Measurements from ENCODE around the gene UBXN7. TPM values are rescaled to one million over a fixed set of nuclear protein-coding genes. Genes with fewer than 3 reads are reported as not detected.

UBXN7 gene
- total and polyA plus RNA-seq, 2 of the 13 experiments (the other 11 are each of a cell fraction or from before 2014, with no cell fraction given) = 12.5 to 15.9 TPM

DNA sequence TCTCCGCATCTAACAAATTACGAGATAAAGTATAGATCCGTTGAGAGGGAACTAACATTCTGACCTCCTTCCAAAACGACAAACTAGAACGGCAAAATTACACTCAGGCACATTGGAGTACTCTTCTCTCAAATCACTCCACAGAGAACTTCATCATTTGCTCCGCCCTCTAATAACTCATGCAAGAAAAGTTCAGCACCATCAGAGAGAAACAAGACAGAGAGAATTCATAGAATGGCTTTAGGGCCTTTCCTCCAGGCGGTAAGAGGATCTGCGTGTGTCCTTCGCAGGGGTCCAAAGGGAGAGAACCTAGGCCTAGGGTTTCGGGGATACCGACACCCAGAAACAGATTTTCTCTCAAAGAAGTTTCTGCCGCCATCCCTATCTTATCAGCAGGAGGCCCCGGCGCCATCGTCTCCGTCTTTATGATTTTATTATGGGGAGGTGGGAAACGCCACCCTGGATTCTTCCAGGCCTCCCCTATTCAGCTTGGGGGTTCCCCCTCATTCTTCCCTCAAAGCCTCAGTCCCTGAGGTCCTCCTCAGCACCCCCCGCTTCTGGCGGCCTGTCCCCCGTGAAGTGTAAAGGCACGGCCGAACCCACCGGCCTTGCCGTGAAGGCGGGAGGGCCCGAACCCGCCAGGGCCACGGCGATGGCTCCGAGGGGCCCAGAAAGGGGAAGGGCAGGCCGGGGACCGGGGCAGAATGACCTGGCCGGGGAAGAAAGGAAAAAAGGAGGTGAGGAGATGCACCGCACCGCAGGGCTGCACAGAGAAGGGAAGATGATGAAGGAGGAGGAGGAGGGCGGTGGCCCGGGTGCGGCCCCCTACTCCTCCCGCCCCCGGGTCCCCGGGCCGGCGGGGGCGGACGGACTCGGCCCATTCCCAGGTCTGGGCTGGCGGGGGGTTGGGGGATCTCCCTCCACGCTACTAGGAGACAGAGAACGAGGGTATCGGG is 768 bp downstream of the UBXN7 start (continued):
- TF ChIP-seq, protein P1, sequence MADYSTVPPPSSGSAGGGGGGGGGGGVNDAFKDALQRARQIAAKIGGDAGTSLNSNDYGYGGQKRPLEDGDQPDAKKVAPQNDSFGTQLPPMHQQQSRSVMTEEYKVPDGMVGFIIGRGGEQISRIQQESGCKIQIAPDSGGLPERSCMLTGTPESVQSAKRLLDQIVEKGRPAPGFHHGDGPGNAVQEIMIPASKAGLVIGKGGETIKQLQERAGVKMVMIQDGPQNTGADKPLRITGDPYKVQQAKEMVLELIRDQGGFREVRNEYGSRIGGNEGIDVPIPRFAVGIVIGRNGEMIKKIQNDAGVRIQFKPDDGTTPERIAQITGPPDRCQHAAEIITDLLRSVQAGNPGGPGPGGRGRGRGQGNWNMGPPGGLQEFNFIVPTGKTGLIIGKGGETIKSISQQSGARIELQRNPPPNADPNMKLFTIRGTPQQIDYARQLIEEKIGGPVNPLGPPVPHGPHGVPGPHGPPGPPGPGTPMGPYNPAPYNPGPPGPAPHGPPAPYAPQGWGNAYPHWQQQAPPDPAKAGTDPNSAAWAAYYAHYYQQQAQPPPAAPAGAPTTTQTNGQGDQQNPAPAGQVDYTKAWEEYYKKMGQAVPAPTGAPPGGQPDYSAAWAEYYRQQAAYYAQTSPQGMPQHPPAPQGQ (CRISPR knock-in tag; IDR thresholded peaks at IDR 0.05; ENCODE audit: borderline replicate concordance) = no peak
- TF ChIP-seq KDM2A (CRISPR knock-in tag; IDR thresholded peaks at IDR 0.05; ENCODE audit: borderline replicate concordance, low read depth) (0 out of 2 replicates have a peak, but pooled peaks have one; percentile 6), ZNF724P (CRISPR knock-in tag; IDR thresholded peaks at IDR 0.05; ENCODE audit: borderline replicate concordance) (0 out of 2 replicates have a peak, but pooled peaks have one; percentile 63), HIVEP1 (CRISPR knock-in tag; IDR thresholded peaks at IDR 0.05) (peak; percentile 56), CC2D1A (CRISPR knock-in tag; IDR thresholded peaks at IDR 0.05) (no peak), SAP130 (CRISPR knock-in tag; IDR thresholded peaks at IDR 0.05; ENCODE audit: low read depth) (0 out of 2 replicates have a peak, but pooled peaks have one; percentile 16), ZNF20 (CRISPR knock-in tag; IDR thresholded peaks at IDR 0.05) (0 out of 2 replicates have a peak, but pooled peaks have one; percentile 28), ZFX (CRISPR knock-in tag; IDR thresholded peaks at IDR 0.05; ENCODE audit: low read depth) (peak; percentile 93), ZNF121 (CRISPR knock-in tag; IDR thresholded peaks at IDR 0.05) (no peak), ZNF878 (CRISPR knock-in tag; IDR thresholded peaks at IDR 0.05) (peak; percentile 30; the same call in 1 of the 2 replicates), ZFY (CRISPR knock-in tag; IDR thresholded peaks at IDR 0.05) (peak; percentile 90), ZNF749 (CRISPR knock-in tag; IDR thresholded peaks at IDR 0.05; ENCODE audit: borderline replicate concordance) (no peak), CCDC6 (CRISPR knock-in tag; IDR thresholded peaks at IDR 0.05) (0 out of 2 replicates have a peak, but pooled peaks have one; percentile 10), MAF1 (CRISPR knock-in tag; IDR thresholded peaks at IDR 0.05; ENCODE audit: borderline replicate concordance) (no peak), TMF1 (CRISPR knock-in tag; IDR thresholded peaks at IDR 0.05; ENCODE audit: low read depth) (peak; percentile 89; the same call in 1 of the 2 replicates), ZSCAN12 (CRISPR knock-in tag; IDR thresholded peaks at IDR 0.05) (no peak)
- TF ChIP-seq, protein P2, sequence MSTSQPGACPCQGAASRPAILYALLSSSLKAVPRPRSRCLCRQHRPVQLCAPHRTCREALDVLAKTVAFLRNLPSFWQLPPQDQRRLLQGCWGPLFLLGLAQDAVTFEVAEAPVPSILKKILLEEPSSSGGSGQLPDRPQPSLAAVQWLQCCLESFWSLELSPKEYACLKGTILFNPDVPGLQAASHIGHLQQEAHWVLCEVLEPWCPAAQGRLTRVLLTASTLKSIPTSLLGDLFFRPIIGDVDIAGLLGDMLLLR (CRISPR knock-in tag; IDR thresholded peaks at IDR 0.05) = peak; percentile 75; the same call in 1 of the 2 replicates
